GM12865 (cell line): ENCODE data around the gene PHF21B.

Experiments used
- DNase-seq: peaks from one replicate; pipeline ENCODE4 v3.0.0; 2010; ENCODE audit warnings: low read depth
- H3K4me3 ChIP-seq: 2 replicates; pipeline ENCODE4 v1.5.1; 2011; ENCODE audit warnings: mild to moderate bottlenecking, low read depth, low read length, control low read depth
- CTCF ChIP-seq: IDR thresholded peaks from 2 replicates; pipeline ENCODE4 v1.5.1; 2011; ENCODE audit warnings: low read length, control low read depth, low read depth, inconsistent platforms; ENCODE audit not compliant: insufficient read depth; ENCODE audit errors: missing control alignments

Gene PHF21B

DNA sequence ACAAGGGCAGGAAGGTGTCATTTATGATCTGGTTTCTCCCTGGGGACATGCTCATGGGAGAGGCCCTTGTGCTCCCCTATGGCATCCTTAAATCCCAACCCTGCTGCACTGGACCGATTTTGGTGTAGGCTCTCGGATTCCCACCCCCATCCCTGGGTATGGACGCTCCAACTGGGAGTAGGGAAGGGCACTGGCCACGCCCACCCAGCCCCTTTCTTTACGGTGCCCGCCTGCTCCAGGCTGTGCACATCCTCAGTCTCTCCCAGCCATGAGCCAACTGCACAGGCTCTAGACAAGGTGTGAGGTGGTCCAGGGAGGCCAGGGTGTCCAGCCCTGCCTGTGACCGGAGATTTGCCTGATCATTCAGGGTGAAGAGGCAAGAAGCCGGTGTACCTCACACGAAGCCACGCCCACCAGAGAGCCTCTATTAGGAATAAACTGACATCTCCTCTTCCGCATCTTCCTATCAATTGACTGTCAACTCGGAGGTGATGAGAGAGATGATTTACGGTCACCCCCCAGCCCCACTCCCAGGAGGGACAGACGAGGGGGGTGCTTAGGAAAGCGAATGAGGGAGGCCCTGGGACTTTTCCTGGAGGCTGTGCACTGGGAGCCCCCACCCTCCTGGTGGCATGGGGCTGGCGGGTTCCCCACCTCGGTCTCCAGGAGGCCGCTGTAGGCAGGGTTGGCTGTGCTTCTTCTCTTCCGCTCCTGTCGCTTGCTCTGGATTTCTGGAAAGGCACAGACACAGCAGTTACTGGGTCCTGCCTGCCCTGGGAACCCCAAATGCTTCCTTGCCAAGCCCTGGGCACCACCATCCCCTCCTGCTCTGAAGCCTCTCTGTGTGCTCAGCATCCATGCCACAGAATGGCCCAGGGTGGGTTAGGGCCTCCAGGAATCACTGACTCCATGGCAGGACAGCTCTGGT, 116.7 kb downstream of the PHF21B start:
- DNase-seq = no peak
- no peak for TF ChIP-seq CTCF
- H3K4me3 ChIP-seq = no peak overlapping the region

DNA sequence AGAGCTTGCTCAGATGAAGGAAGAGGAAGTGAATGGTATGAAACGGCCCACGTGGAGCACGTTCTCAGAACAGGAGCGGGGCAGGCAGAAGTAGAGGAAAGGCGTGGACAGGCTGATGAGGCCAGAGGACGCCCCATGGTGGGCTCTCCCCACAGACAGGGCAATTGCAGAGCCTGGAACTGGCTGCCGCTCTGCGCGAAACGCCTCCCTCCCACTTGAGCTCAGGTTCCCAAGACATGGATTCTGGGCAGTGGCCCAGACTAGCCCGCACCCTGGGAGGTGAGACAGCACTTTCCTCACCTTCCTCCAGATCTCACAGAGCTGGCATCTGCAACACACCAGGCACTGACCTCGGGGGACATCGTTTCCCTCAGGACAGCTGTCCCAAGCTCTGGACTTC, 117.6 kb downstream of the PHF21B start:
- H3K4me3 ChIP-seq = no peak overlapping the region
- no peak for DNase-seq
- no peak for TF ChIP-seq CTCF

DNA sequence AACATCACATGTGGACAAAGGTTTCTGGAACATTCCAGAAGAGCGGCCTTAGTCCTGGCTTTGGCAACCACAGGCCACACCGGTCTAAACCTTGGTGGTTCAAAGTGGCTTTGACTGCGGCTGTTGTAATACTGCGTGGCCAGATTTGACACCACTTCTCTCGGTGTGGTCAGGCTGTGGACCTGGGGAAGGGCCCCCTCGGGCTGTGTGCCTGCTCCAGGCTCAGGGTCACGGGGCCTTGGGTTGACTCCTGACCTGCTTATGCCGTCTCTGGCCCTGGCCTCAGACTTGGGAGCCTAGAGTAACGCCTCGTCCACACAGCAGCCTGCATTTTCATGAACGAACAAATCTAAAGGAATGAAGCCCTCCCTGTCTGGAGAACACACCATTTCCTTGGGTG, 118.0 kb downstream of the PHF21B start:
- no peak for TF ChIP-seq CTCF
- no peak for DNase-seq
- H3K4me3 ChIP-seq = no peak overlapping the region

DNA sequence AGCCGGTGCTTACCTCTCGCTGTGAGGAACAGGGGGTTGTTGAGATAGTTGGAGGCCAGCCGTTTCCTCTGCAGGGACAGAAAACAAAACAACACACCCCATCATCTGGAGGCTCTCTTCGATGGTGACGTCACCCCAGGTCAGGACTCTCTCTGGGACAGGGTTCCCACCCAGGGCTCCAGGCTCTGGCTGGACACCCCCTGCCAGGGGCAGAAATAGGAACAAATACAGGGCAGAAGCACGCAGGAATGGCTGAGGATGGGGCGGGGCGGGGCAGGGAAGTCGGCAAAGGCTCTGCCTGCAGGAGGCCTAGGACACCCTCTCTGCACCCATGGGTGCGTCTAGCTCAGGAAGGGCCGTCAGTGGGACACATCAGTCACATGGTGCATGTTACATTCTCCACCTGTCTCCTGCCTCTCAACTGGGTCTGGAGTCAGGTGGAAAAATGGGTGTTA, 118.5 kb downstream of the PHF21B start:
- no peak for TF ChIP-seq CTCF
- no peak for DNase-seq
- H3K4me3 ChIP-seq = no peak overlapping the region

DNA sequence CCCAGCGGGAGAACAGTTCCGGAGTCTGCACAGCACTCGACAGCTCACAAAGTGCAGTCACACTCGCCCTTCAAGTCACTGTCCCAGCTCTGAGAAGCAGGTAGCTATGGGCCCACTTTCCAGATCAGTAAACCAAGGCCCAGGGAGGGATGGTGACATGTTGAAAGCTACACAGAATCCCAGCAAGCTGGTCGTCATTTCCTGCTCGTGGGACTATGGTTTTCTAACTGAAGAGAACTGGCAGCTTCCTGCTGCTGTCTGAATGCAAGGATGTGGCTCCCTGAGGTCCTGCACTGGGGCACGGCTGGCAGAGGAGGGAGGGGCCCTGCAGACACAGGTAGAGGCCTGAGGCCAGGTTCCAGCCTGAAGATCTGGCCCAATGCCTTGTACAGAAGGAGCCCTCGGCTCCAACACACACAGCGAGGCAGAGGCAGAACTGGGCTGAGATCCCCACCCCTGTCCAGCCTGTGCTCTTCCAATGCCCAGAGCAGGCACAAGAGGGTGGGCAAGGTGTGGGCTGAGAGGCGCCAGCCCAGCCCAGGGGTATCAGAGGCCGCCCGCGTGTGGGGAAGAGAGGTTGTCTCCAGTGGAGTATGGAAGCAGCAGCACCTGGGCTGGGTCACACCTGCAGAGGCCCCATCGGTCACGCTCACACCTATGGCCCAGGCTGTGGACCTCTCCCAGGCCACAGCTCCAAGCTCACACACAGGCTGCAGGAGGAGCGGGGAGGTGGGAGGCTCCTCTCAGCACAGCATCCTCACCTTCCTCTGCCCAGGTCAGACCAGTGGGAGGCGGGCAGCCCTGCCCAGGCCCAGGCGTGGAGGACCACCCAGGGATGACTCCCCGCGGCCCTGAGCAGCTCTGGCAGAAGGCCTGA, 119.2 kb downstream of the PHF21B start:
- no peak for TF ChIP-seq CTCF
- no peak overlapping the region for H3K4me3 ChIP-seq
- no peak for DNase-seq

- DNase-seq = peak; percentile 11
- no peak for TF ChIP-seq CTCF
- no peak overlapping the region for H3K4me3 ChIP-seq
Measured at GRCh38 chr22:44889255-44889878, 120.4 kb downstream of the PHF21B start.
